HG03520 (cell line): ENCODE data around the gene L3HYPDH.
"Not testable (repeated sequence)": the region's sequence is repeated elsewhere in the genome, so short reads cannot be mapped to it uniquely, and the experiment has no call there.

ENCODE experiments used
- ATAC-seq: cut with Tn5 transposase; IDR thresholded peaks from one replicate; pipeline ENCODE4 v1.9.1; 2021; ENCODE audit warnings: mild to moderate bottlenecking, moderate library complexity; ENCODE audit not compliant: unreplicated experiment

Gene L3HYPDH

DNA sequence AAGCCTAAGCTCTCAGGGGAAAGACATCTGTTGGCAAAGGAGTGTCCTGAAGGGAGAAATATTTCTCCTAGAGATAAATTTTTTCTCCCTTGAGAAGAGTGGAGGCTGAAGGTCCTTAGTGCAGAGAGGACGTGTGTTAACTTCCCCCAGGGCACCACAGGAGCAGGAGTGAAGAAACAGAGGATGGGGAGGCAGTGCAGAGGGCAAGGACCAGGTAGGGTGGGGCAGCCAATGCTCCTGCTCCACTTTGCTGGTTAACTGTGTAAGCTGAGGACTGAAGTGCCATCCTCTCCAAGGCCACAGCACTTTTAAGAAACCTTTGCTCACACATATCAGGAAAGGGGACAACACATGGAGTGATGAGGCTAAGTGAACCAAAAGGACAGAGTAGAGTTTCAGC is 4.0 kb downstream of the L3HYPDH start:
- no peak for ATAC-seq

DNA sequence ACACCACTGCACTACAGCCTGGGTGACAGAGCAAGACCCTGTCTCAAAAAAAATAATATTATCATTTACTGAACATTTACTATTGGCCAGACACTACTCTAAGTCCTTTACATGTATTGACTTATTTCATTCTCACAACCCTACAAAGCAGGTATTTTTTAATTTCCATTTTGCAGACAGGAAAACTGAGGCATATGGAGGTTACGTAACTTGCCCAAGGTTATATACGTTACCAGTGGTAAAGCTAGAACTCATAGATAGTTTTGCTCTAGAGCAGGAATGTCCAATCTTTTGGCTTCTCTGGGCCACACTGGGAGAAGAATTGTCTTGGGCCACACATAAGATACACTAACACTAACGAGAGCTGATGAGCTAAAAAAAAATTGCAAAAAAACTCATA is 5.7 kb downstream of the L3HYPDH start:
- ATAC-seq = no peak

DNA sequence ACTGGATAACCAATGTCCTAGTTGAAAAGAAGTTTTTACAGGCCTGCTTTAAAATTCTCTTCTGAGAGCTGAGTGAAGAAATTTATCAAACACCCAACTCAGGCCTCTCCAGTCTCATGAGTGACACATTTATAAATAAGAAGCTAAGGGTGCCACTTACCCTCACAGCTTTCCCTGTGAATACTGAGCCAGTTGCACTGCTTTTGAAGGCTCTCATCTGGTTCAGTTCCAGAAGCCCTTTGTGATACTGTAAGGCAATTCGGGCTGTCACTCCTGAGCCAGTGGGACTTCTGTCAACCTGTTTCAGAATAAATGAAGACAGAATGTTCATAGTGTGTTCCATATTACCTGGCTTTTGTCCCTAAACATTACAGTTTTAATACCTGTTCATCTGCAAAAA is 8.5 kb downstream of the L3HYPDH start:
- ATAC-seq = no peak

DNA sequence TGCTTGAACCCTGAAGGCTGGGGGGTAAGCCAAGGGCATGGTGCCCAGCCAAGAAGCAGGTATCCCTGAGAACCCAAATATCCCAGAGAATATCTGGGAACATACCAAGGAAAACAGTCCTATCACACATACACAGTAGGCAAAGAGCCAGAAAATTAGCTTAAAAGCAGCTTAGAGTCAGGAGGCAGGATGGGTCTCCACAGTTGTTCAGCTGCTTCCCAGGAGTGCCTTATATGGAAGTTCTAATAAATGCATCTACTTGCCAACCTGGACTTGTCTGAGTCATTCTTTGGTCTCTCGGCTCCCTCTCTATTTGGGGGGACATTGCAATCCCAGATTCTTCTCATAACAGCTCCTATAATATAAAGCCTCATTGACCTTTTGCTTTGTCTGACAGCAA is 10.0 kb downstream of the L3HYPDH start:
- no peak for ATAC-seq

DNA sequence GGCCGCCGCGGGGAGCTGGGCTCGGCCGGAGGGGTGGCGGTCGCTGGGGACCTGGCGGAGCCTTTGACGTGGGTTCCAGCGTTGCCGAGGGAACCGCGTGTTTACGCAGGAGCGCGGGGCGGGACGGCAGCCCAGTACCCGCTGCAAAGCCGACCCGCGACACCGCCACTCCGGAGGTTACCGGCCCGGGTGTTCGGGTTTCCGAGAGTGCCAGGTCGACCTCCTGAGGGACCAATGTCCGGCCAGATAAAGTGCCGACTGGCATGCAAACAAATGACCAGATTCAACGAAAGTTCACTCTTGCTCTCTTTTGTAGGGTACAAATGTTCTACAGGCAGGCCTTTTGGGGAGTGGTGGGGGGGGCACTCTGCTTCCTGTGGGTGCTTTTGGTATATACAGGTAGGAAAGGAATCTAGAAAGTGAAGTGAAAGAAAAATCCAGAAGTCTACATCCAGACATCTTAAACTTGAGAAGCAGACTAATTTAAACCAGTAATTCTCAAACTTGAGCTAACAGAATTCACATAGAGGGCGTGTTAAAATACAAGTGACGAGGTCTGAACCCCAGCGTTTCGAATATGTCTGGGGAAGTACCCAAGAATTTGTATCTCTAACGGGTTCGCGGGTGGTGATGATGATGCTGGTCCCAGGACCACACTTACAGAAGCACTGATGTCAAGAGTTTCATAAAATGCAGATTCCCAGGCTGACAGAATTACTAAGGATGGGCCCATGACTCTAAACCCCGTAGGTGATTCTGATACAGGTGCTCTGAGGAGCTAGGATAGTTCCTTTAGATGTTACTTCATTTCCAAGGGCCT is 18.7 kb downstream of the L3HYPDH start, which contains the start of gene GPR135:
Gene GPR135 (minus strand): TSS at position 65 of the 820 bp plus-strand sequence. CDS start 154 bp downstream, outside the sequence.
- peak; percentile 31 for ATAC-seq

DNA sequence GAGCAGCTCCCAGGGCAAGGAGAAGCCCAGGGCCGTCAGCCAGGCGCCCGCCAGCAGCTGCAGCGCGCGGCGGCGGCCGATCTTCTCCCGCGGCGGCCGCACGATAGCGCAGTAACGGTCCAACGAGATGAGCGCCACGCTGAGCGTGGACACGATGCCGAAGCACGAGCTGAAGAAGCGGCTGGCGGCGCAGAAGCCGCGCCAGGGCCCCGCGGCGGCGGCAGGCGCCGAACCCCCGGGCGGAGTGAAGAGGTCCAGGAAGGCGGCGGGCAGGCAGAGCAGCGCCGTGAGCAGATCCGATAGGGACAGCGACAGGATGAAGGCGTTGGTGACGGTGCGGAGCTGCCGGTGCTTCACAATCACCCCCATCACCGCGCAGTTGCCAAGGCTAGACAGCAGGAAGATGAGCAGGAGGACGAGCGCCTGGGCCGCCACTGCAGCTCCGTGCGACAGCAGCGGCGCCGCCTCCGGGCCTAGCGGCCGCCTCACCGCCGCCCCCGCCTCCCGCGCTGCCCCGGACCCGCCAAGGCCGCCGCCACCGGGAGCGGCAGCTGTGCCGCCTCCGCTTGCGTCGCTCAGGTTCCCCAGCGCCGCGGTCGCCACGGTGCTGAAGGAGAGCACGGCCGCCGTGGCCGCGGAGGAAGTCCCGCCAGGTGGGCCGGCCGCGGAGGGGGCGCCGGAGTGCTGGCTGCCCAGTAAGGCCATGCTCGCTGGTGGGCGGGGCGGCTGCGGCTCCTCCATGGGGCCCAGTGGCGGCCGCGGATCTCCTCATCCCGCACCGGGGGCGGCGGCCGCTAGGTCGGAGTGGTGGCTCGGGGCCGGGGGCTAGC is 19.5 kb downstream of the L3HYPDH start:
- ATAC-seq = peak; percentile 63

DNA sequence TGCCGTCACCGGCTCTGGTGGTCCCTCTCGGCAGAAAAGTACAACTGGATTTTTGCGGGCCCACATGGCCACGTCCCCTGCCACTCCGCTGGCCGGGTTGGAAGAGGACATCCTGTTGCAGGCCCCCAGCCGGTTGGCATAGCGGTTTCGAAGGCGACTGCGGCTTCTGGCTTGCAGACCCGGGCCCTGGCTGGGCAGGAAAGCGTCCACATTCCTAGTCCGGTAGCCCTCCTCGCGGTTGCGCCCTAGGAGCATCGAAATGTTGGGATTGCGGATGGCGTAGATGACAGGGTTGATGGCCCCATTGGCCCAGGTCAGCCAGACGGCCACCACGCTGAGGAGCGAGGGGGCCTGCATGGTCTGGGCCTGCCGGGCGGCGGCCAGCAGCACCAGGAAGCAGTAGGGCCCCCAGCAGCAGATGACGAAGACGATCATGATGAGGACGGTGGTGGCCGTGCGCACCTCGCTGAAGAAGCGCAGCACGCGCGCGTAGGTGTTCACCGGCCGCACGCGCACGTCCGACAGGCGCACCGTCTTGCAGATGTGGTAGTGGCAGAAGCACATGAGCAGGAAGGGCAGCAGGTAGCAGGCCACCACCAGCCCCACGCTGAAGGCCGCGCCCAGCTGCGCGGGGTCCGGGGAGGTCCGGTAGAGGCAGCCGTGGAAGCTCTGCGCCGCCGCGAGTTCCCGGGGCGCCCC is 20.3 kb downstream of the L3HYPDH start:
- ATAC-seq = peak; percentile 26

DNA sequence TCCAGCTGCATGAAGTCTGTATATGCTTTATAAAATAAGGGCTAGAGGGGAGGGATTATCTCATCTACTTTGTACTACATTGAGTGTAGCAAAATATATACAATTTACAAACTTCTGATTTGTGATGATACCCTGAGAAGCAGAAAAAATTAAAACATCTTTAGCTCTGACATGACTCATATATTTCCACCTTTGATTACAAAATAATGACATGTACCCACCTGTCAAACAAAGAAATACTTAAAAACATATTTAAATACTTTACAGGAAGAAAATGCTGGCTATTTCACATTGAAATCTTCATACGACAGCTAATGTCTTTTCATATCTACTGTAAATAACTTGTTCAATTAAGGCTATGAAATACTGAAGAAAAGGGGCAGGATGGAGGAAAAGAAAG is 22.3 kb downstream of the L3HYPDH start:
- ATAC-seq = no peak

DNA sequence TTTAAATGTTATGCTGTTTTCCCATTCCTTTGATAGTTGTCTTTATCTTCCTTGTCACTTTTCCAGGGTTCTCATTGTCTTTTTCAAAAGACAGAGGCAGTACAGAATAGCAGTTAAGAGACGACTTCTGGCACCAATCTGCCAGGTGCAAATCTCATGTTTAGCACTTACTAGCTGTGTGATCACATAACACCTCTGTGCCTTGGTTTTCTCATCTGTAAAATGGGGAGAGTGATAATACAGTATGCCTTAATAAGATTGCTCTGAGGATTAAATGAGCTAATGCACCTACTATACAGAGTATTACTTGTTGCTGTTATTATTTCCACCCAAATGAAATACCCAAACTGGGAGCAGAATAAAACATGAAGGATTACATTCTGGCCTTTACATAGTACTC is 23.8 kb downstream of the L3HYPDH start:
- no peak for ATAC-seq

DNA sequence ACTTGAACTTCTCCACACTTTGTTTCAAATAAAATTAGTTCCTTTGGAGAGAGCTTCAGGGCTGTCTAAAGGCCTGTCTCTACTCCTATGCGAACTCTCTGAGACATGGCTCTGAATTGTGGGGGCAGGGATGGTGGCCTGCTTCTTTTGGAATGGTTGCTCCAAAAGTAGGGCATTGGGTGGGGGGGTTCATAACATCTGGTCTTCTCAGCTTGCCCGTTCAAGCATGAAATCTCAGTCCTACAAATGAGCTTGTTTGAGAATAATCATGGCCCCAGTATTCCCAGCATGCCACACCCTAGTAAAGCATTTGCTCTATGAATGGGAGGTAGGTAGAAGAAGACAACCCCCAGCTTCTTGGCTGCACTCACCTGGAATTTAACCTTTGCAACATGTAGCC is 25.7 kb downstream of the L3HYPDH start:
- ATAC-seq = no peak

DNA sequence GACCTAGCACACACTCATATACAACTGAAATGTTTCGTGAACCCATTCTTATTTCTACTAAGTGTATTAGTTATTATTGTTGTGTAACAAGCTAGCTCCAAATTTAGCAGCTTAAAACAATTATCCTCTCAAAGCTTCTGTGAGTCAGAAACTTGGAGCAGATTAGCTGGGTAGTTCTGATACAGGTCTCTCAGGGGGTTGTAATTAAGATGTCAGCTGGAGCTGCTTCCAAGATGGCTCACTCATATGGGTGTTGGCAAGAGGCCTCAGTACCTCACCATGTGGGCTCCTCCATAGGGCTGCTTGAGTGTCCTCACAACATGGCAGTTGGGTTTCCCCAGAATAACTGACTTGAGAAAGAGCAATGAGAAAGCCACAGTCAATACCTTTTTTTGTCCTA is 28.8 kb downstream of the L3HYPDH start:
- ATAC-seq = no peak

DNA sequence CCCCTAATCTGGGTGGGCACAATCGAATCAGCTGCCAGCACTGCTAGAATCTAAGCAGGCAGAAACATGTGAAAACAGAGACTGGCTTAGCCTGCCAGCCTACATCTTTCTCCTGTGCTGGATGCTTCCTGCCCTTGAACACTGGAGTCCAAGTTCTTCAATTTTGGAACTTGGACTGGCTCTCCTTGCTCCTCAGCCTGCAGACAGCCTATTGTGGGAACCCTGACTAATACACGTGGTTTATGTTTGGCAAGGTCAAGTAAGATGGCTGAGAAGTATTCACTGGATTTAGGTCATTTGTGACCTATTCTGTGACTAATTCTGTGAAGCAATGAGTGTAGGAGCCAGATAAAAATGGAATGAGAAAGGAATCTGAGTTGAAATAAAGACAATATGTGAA is 30.1 kb downstream of the L3HYPDH start:
- ATAC-seq = no peak

DNA sequence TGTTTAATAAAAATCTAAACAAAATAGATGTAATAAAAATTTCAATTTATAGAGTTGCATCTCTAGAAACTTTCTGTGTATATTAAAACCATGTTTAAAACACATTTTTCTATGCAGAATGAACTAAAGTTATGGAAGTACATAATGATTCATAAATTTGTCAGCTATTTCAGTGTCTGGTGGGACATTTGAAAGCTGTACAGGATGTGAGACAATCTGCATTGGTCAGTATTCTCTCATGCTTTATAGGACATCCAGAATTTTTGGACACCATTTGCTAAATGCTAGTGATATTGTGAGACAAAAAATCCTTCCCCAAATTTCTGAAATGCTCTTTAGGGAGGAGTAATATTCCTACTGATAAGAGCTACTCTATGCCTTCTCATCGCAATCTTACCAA is 32.4 kb downstream of the L3HYPDH start:
- no peak for ATAC-seq

DNA sequence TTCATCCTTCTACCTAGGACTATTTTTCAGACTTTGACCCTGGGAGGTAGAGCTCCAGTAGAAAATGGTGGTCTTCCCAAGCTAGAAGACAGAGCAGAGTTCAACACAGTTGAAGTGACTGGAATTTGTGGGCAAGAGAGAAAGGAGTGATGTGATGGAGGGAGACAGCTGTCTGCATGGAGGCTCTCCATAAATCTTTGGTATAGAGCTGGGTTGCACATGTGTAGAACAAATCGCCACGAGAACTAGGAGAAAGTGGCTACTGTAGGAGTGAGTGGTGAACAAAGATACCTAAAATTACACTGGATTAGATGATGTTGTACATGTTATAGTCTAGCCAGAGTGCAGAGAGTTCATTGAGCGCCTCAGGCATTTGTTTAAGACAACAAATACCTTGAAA is 33.5 kb downstream of the L3HYPDH start:
- no peak for ATAC-seq

DNA sequence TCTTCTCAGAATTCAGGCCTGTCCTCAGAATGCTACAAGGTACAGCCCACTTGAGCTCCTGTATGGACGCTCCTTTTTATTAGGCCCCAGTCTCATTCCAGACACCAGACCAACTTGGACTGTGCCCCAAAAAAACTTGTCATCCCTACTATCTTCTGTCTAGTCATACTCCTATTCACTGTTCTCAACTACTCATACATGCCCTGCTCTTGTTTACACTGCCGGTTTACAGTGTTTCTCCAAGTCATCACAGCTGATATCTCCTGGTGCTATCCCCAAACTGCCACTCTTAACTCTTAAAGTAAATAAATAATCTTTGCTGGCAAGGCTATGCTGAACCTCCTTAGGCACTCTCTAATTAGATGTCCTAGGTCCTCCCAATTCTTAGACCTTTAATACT is 35.5 kb downstream of the L3HYPDH start:
- ATAC-seq = not testable (repeated sequence)

DNA sequence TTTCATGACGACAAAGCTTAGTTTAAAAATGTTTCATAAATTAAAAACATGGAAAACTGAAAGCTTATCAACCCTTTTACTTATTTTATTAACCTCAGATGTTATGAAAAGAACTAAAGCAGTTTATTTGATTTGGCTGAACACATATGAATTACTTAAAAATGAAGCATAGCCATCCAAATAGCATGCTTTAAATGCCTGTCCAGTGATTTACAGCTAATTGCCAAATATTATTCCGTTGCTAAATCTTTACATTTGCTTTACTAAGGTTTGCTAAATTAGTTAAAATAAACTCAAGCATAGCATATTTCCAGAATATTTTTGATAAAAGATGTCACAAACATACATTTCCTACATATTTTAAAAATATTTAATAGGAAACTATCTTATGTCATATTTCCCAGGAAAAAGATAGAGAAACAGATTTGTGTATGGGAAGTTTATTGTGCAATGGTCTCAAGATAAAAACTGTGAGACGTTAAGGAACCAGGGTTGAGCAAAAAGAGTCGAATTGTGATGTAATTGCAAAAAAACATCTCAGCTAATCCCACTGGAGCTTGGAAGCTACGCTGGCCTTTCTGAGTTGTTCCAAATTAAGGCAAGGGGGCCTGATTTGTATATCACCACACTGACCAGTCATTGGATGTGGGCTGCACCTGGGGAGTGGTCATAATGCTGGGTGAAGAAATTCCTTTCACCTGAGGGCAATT is 44.8 kb downstream of the L3HYPDH start:
- no peak for ATAC-seq

DNA sequence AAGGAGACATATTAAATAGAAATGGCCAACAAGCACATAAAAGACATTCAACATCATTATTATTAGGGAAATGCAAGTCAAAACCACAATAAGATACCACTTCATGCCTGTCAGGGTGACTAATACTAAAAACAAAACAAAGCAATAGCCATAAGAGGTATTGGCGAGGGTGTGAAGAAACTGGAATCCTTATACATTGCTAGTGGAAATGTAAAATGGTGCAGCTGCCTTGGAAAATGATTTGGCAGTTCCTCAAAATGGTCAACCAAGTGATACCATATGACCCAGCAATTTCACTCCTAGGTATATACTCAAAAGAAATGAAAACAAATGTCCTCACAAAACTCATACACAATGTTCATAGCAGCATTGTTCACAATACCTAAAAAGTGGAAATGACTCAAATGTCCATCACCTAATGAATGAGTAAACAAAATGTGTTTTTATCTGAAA is 46.0 kb downstream of the L3HYPDH start:
- ATAC-seq = no peak

DNA sequence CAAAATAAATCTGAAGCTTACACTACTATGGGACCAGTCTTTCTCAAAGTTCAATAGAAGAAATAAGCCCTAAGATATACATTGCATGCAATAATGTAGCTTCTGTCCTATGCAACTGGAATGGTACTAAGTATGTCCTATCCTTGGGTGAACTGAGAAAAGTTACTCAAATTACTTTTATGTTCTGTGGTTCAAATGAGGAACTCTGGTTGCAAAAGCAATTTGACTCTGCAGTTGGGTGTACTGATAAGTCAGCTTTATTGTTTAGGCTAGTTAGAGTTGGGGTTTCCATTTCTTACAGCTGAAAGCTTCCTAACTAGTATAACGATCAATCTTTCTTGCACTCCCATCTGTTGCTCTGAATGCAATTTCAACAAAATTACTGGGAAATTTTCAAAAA is 48.2 kb downstream of the L3HYPDH start:
- ATAC-seq = no peak

DNA sequence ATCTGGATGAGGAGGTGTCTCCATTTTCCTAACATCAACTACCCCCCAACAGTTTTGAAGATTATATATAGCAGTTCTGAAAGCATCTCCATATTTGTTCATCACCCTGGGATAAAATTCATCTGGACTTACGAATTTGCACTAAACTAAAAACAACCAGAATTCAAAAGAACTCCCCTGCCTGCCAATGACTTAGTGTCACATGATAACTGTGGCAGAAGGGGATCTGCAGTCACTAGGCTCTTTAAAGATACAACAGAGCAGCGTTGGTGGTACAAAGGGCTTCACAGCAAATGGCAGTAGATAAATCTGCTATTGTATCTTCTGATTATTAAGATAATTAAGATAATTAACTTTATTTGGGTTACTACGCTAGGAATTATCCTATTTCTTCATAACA is 49.1 kb downstream of the L3HYPDH start:
- no peak for ATAC-seq

DNA sequence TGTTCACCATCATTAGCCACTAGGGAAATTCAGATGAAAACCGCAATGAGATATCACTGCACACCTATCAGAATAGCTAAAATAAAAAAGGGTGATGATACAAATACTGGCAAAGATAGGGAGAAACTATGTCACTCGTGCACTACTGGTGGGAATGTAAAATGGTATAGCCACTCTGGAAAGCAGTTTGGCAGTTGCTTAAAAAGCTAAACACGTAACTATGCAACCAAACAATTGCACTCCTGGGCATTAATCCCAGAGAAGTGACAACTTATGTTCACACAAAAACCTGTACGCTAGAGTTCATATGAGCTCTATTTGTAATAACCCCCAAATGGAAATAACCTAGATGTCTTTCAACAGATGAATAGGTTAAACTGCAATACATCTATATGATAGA is 54.4 kb downstream of the L3HYPDH start:
- ATAC-seq = no peak

DNA sequence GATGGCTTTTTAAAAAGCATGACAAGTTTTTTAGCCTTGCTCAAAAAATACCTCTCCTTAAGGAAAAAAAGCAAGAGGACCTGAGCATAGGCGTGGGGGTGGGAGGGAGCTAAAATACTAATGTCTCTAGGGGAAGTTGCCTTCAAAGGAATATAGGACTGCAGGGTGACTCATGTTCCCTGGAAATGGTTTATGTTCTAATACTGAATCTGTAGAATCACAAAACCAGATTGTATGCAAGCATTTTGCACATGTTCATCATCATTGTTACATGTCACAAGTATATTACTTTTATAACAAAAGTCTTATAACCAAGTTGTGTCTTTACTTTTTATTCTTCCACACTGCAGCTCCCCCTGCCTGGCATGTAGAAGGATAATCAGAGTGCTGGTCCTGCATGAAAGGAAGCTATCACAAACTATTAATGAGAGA is 55.6 kb downstream of the L3HYPDH start:
- no peak for ATAC-seq
